Immature natural killer cell (primary cell): ENCODE data around the gene LYPD5. TPM values are rescaled to one million over a fixed set of nuclear protein-coding genes. Genes with fewer than 3 reads are reported as not detected.

ENCODE experiments used
- DNase-seq, 3 donors: peaks; one replicate each; pipeline ENCODE4 v3.0.0; 2022; ENCODE audit warnings: mixed read lengths in 1 of 3
- H3K27ac Mint-ChIP-seq, 6 donors: one replicate each; pipeline ENCODE4 v1.8.0; 2020; ENCODE audit warnings: mixed read lengths in 6 of 6, mild to moderate bottlenecking in 5 of 6, inconsistent platforms in 4 of 6, moderate library complexity in 3 of 6
- H3K27me3 Mint-ChIP-seq, 3 donors: one replicate each; pipeline ENCODE4 v1.8.0; 2020 to 2021; ENCODE audit warnings: low read depth in 3 of 3, mild to moderate bottlenecking in 3 of 3, mixed read lengths in 3 of 3, moderate library complexity in 3 of 3, inconsistent platforms in 1 of 3
- H3K36me3 Mint-ChIP-seq, 3 donors: one replicate each; pipeline ENCODE4 v1.8.0; 2020; ENCODE audit warnings: mixed read lengths in 3 of 3, inconsistent platforms in 2 of 3, mild to moderate bottlenecking in 2 of 3
- H3K4me1 Mint-ChIP-seq, 2 donors: one replicate each; pipeline ENCODE4 v1.8.0; 2020; ENCODE audit warnings: inconsistent platforms in 2 of 2, mild to moderate bottlenecking in 2 of 2, mixed read lengths in 2 of 2, moderate library complexity in 1 of 2
- H3K4me3 Mint-ChIP-seq, 5 donors: one replicate each; pipeline ENCODE4 v1.8.0; 2020; ENCODE audit warnings: mild to moderate bottlenecking in 5 of 5, mixed read lengths in 5 of 5, inconsistent platforms in 3 of 5, moderate library complexity in 3 of 5
- H3K9me3 Mint-ChIP-seq, 6 donors: one replicate each; pipeline ENCODE4 v1.8.0; 2020; ENCODE audit warnings: mild to moderate bottlenecking in 6 of 6, mixed read lengths in 6 of 6, inconsistent platforms in 4 of 6, moderate library complexity in 3 of 6
- polyA plus RNA-seq, 3 donors: library from polyadenylated mRNA; unstranded; fragments of 300-500 nt; fragmentation: Illumina TruSeq; gene quantifications; one replicate each; pipeline ENCODE4 v1.2.3, GENCODE V29; 2021

The LYPD5 gene
- polyA plus RNA-seq, 3 donors from 2014 or later: 3.4 TPM; not detected in 2

- H3K27ac Mint-ChIP-seq: no peak overlapping the region
- peaks cover 0 to 3% (median 0%) of the 10 kb centered on the region in 6 donors for H3K9me3 Mint-ChIP-seq
- H3K4me3 Mint-ChIP-seq: peak overlapping the region in 2 of 5 donors; percentile 14 to 55
Observed at GRCh38 chr19:43797118-43797517, 5.1 kb downstream of the LYPD5 start.

GRCh38 chr19:43790587-43790986 lies 11.7 kb downstream of the LYPD5 start:
- Mint-ChIP-seq H3K27ac (no peak overlapping the region), H3K4me1 (no peaks in the 10 kb centered on the region), H3K36me3 (no peaks in the 10 kb centered on the region), H3K9me3 (no peaks in the 10 kb centered on the region), H3K27me3 (peaks cover 0 to 8% (median 5%) of the 10 kb centered on the region in 3 donors), H3K4me3 (no peak overlapping the region)
- no peak for DNase-seq

More at GRCh38 chr19:43797118-43797517, 5.1 kb downstream of the LYPD5 start:
- no peaks in the 10 kb centered on the region for H3K36me3 Mint-ChIP-seq
- H3K4me1 Mint-ChIP-seq: peaks cover 6% of the 10 kb centered on the region in 2 donors
- DNase-seq: no peak
- H3K27me3 Mint-ChIP-seq: peaks cover 5 to 8% (median 7%) of the 10 kb centered on the region in 3 donors

- Mint-ChIP-seq H3K4me3 (no peak overlapping the region), H3K27ac (no peak overlapping the region), H3K27me3 (peaks cover 0 to 8% (median 6%) of the 10 kb centered on the region in 3 donors), H3K36me3 (no peaks in the 10 kb centered on the region), H3K4me1 (no peaks in the 10 kb centered on the region), H3K9me3 (peaks cover 0 to 3% (median 0%) of the 10 kb centered on the region in 6 donors)
- DNase-seq: no peak
Observed at GRCh38 chr19:43789029-43789428, 13.2 kb downstream of the LYPD5 start.

GRCh38 chr19:43786665-43787064 lies 15.6 kb downstream of the LYPD5 start:
- Mint-ChIP-seq H3K27me3 (peaks cover under 1 to 17% (median 17%) of the 10 kb centered on the region in 3 donors), H3K9me3 (peaks cover 0 to 3% (median 0%) of the 10 kb centered on the region in 6 donors), H3K4me3 (no peak overlapping the region)

GRCh38 chr19:43784981-43785808 lies 17.1 kb downstream of the LYPD5 start:
- DNase-seq: peak; percentile 39 to 62 (median 53)
- Mint-ChIP-seq H3K36me3 (peaks cover 0 to 3% (median 0%) of the 10 kb centered on the region in 3 donors), H3K27ac (no peak overlapping the region), H3K9me3 (peaks cover 0 to 3% (median 0%) of the 10 kb centered on the region in 6 donors), H3K4me3 (no peak overlapping the region), H3K27me3 (peaks cover 7 to 17% (median 16%) of the 10 kb centered on the region in 3 donors), H3K4me1 (no peaks in the 10 kb centered on the region)

More at GRCh38 chr19:43786665-43787064, 15.6 kb downstream of the LYPD5 start:
- peaks cover 0 to 3% (median 0%) of the 10 kb centered on the region in 3 donors for H3K36me3 Mint-ChIP-seq
- DNase-seq: no peak
- no peaks in the 10 kb centered on the region for H3K4me1 Mint-ChIP-seq
- no peak overlapping the region for H3K27ac Mint-ChIP-seq

- Mint-ChIP-seq H3K9me3 (peaks cover 0 to 3% (median 0%) of the 10 kb centered on the region in 6 donors), H3K4me1 (no peaks in the 10 kb centered on the region), H3K36me3 (peaks cover 0 to 3% (median 0%) of the 10 kb centered on the region in 3 donors), H3K27ac (no peak overlapping the region), H3K27me3 (peaks cover 7 to 16% (median 14%) of the 10 kb centered on the region in 3 donors), H3K4me3 (no peak overlapping the region)
- DNase-seq: no peak
Observed at GRCh38 chr19:43784241-43784980, 17.8 kb downstream of the LYPD5 start.

- no peak for DNase-seq
- Mint-ChIP-seq H3K27me3 (peaks cover 7 to 18% (median 15%) of the 10 kb centered on the region in 3 donors), H3K27ac (no peak overlapping the region), H3K36me3 (peaks cover 0 to 3% (median 0%) of the 10 kb centered on the region in 3 donors), H3K4me1 (no peaks in the 10 kb centered on the region), H3K9me3 (peaks cover 0 to 3% (median 0%) of the 10 kb centered on the region in 6 donors), H3K4me3 (peak overlapping the region in 1 of 5 donors; percentile 38)
Observed at GRCh38 chr19:43783636-43784035, 18.6 kb downstream of the LYPD5 start.

- Mint-ChIP-seq H3K27me3 (peaks cover 7 to 23% (median 15%) of the 10 kb centered on the region in 3 donors), H3K4me3 (no peak overlapping the region), H3K36me3 (peaks cover 0 to 3% (median 0%) of the 10 kb centered on the region in 3 donors), H3K9me3 (peaks cover 0 to 3% (median 0%) of the 10 kb centered on the region in 6 donors), H3K27ac (no peak overlapping the region), H3K4me1 (peaks cover 0 to 2% of the 10 kb centered on the region in 2 donors)
- no peak for DNase-seq
Observed at GRCh38 chr19:43782689-43783231, 19.5 kb downstream of the LYPD5 start.

GRCh38 chr19:43782311-43782660 lies 20.0 kb downstream of the LYPD5 start:
- H3K27ac Mint-ChIP-seq: peak overlapping the region in 1 of 6 donors; percentile 13
- H3K27me3 Mint-ChIP-seq: peaks cover 7 to 23% (median 15%) of the 10 kb centered on the region in 3 donors
- H3K4me3 Mint-ChIP-seq: no peak overlapping the region
- peaks cover 0 to 3% (median 0%) of the 10 kb centered on the region in 3 donors for H3K36me3 Mint-ChIP-seq
- peaks cover 0 to 2% of the 10 kb centered on the region in 2 donors for H3K4me1 Mint-ChIP-seq
- DNase-seq: no peak
- H3K9me3 Mint-ChIP-seq: peaks cover 0 to 3% (median 0%) of the 10 kb centered on the region in 6 donors

- DNase-seq: no peak
- peak overlapping the region in 1 of 6 donors; percentile 21 for H3K27ac Mint-ChIP-seq
Observed at GRCh38 chr19:43781630-43782310, 20.5 kb downstream of the LYPD5 start.

GRCh38 chr19:43780706-43781525 lies 21.3 kb downstream of the LYPD5 start, which contains the start of gene KCNN4:
TSS of gene KCNN4 (minus strand) at chr19:43780973. CDS start at chr19:43780861, 112 bp downstream.
- Mint-ChIP-seq H3K27me3 (peaks cover 7 to 27% (median 15%) of the 10 kb centered on the region in 3 donors), H3K27ac (peak within 1 kb of the TSS in 1 of 6 donors; percentile 26), H3K9me3 (peaks cover 0 to 3% (median 0%) of the 10 kb centered on the region in 6 donors), H3K4me3 (peak within 1 kb of the TSS in 1 of 5 donors; percentile 57), H3K4me1 (peaks cover 0 to 4% of the 10 kb centered on the region in 2 donors), H3K36me3 (peaks cover 0 to 3% (median 3%) of the 10 kb centered on the region in 3 donors)
- DNase-seq: no peak

More at GRCh38 chr19:43781630-43782310, 20.5 kb downstream of the LYPD5 start:
- Mint-ChIP-seq H3K9me3 (peaks cover 0 to 3% (median 0%) of the 10 kb centered on the region in 6 donors), H3K4me3 (no peak overlapping the region), H3K4me1 (peaks cover 0 to 4% of the 10 kb centered on the region in 2 donors), H3K36me3 (peaks cover 0 to 3% (median 3%) of the 10 kb centered on the region in 3 donors), H3K27me3 (peaks cover 7 to 23% (median 15%) of the 10 kb centered on the region in 3 donors)

- no peak for DNase-seq
- H3K27me3 Mint-ChIP-seq: peaks cover 7 to 25% (median 15%) of the 10 kb centered on the region in 3 donors
- H3K4me1 Mint-ChIP-seq: peaks cover 0 to 4% of the 10 kb centered on the region in 2 donors
- H3K27ac Mint-ChIP-seq: no peak overlapping the region
- no peak overlapping the region for H3K4me3 Mint-ChIP-seq
- peaks cover 0 to 3% (median 3%) of the 10 kb centered on the region in 3 donors for H3K36me3 Mint-ChIP-seq
- H3K9me3 Mint-ChIP-seq: no peaks in the 10 kb centered on the region
Observed at GRCh38 chr19:43779820-43780219, 22.4 kb downstream of the LYPD5 start.
